ENCODE data around the gene MAK. TPM values are rescaled to one million over a fixed set of nuclear protein-coding genes. Genes with fewer than 3 reads are reported as not detected.
A peak's percentile ranks its signal among the peaks of the same experiment; 100 is the strongest.

The MAK gene
- total RNA-seq, 4 donors from 2014 or later: not detected

DNA sequence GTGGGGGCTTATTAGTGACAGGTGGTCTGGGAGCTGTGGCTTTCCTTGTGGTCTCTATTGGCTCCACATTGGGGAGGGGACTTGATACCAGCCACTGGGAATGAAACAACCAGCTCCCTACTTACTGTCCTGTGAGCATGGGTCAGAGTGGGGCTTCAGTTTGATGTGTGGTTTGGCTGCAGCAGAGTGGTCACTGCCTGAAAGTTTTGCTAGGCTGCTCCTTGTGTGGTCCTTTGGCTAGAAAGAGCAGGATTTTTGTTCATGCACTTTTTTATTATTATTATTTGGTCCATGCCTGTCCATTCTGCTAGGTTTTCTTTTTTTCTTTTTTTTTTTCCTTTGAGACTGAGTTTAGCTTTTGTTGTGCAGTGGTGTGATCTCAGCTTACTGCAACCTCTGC is 98.3 kb downstream of the MAK start:
- TF ChIP-seq POLR2A (IDR thresholded peaks at IDR 0.05): no peak
- TF ChIP-seq, protein P1, sequence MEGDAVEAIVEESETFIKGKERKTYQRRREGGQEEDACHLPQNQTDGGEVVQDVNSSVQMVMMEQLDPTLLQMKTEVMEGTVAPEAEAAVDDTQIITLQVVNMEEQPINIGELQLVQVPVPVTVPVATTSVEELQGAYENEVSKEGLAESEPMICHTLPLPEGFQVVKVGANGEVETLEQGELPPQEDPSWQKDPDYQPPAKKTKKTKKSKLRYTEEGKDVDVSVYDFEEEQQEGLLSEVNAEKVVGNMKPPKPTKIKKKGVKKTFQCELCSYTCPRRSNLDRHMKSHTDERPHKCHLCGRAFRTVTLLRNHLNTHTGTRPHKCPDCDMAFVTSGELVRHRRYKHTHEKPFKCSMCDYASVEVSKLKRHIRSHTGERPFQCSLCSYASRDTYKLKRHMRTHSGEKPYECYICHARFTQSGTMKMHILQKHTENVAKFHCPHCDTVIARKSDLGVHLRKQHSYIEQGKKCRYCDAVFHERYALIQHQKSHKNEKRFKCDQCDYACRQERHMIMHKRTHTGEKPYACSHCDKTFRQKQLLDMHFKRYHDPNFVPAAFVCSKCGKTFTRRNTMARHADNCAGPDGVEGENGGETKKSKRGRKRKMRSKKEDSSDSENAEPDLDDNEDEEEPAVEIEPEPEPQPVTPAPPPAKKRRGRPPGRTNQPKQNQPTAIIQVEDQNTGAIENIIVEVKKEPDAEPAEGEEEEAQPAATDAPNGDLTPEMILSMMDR (IDR thresholded peaks at IDR 0.05): no peak
- no peak for DNase-seq (ENCODE audit: low spot score in 2 of 2)
- H3K4me3 ChIP-seq (ENCODE audit: low read depth, poor library complexity, severe bottlenecking): no peak overlapping the region
- intact Hi-C loops (cut with DNase I; ENCODE audit: low total_unique reads): no loop called here

DNA sequence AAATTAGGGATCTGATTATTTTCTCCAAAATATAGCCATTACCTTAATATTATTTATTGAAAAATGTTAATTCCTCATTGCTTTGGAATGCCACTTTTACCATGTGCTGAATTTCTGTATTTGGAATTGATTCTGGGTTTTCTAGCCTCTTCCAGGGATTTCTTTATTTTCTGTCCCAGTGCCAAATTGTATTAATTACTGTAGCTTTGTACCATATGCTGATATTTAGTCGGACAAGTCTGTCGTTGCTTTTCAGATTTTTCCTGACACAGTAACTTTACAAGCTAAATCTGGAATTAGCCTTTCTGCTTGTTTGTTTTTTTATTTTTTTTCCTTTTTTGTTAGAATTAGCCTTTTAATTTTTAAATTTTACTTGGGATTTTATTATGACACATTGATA is 101.6 kb downstream of the MAK start:
- WGBS, 2 donors: 36 to 54% methylated on average over 2 of the region's 2 CpGs

DNA sequence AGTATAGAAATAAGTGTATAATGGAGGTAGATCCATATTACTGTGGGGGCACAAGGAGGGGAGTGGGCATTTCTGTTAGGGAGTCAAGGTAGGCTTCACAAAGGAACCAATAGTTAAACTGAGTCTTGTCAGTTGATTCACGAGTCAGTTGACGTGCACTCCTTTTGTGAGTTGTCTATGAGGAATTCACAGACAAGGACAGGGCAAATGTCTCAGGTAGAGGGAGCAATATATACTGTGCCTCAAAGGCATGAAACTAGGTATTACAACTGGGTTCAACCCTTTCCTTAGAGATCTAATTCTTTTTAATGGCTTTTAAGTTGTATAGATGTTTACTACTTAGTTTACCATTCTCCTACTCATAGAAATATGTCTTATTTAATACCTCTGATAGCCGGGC is 104.5 kb downstream of the MAK start:
- WGBS, 2 donors: 90 to 92% methylated on average over 3 of the region's 3 CpGs
- no peak overlapping the region for H3K4me3 ChIP-seq (ENCODE audit: low read depth, poor library complexity, severe bottlenecking)
- TF ChIP-seq POLR2A (IDR thresholded peaks at IDR 0.05): no peak
- TF ChIP-seq, protein P1 (IDR thresholded peaks at IDR 0.05): no peak
- peak in 1 of 2 donors; percentile 13 for DNase-seq (ENCODE audit: low spot score in 2 of 2)
- intact Hi-C loops (cut with DNase I; ENCODE audit: low total_unique reads): no loop called here

More for the DNA sequence above, 101.6 kb downstream of the MAK start:
- TF ChIP-seq POLR2A (IDR thresholded peaks at IDR 0.05): no peak
- TF ChIP-seq, protein P1 (IDR thresholded peaks at IDR 0.05): no peak
- no peak overlapping the region for H3K4me3 ChIP-seq (ENCODE audit: low read depth, poor library complexity, severe bottlenecking)
- no peak for DNase-seq (ENCODE audit: low spot score in 2 of 2)
- intact Hi-C loops (cut with DNase I; ENCODE audit: low total_unique reads): no loop called here

DNA sequence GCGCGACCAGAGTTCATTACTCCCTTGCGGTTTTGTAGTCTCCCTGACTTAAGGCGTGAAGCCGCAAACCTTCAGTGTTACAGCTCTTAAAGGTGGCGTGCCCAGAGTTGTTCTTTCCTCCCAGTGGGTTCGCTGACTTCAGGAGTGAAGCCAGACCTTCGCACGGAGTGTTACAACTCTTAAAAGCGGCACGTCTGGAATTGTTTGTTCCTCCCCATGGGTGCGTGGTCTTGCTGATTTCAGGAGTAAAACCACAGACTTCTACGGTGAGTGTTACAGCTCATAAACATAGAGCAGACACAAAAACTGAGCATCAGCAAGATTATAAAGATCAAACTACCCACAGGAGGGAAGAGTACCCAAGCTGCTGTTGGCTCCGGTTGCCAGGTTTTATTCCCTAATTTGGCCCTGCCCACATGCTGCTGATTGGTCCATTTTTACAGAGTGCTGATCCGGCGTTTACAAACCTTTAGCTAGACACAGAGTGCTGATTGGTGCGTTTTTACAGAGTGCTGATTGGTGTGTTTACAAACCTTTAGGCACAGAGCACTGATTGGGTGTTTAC is 105.1 kb downstream of the MAK start:
- peak in 1 of 2 donors; percentile 52 for DNase-seq (ENCODE audit: low spot score in 2 of 2)
- intact Hi-C loops (cut with DNase I; ENCODE audit: low total_unique reads): no loop called here
- H3K4me3 ChIP-seq (ENCODE audit: low read depth, poor library complexity, severe bottlenecking): no peak overlapping the region
- WGBS, 2 donors: 89 to 90% methylated on average over 17 of the region's 17 CpGs
- TF ChIP-seq, protein P1 (IDR thresholded peaks at IDR 0.05): no peak
- no peak for TF ChIP-seq POLR2A (IDR thresholded peaks at IDR 0.05)

DNA sequence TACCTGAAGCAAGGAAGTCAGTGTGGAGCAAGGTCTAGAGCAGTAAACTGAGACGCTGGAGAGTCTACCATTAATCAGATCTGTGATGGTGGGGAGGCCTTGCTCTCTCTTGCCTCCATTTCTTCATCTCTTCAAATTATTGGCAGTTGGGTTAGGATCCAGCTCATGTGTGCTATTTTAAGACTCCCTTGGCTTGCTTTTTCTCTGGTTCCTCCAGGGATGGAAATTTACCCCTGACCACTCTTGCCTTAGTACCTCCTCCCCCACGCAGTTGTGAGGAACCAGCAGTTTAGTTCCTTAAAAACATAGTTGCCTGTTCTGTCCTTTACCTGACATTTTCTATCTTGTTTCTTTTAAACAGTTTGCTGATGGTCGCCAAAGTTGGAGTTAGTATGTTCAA is 108.1 kb downstream of the MAK start:
- WGBS, 2 donors: 82 to 83% methylated on average over 3 of the region's 3 CpGs
- intact Hi-C loops (cut with DNase I; ENCODE audit: low total_unique reads): no loop called here
- no peak overlapping the region for H3K4me3 ChIP-seq (ENCODE audit: low read depth, poor library complexity, severe bottlenecking)
- no peak for DNase-seq (ENCODE audit: low spot score in 2 of 2)
- no peak for TF ChIP-seq POLR2A (IDR thresholded peaks at IDR 0.05)
- TF ChIP-seq, protein P1 (IDR thresholded peaks at IDR 0.05): no peak

DNA sequence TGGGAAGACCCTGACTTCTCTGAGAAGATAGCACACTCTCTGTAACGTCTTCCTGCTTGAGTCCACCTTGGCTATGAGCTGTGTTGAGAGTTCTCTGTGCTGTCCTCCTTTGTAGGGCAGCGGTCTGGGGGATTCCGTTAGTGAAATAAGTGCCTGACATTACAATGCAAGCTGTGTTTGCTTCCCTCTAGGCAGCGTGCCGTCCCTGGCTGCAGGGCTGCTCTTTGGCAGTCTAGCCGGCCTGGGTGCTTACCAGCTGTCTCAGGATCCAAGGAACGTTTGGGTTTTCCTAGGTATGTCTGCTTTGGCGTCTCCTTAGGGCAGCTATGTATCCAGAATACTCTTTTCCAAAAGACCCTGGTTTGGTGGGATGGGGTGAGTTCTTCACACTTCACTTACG is 112.6 kb downstream of the MAK start:
- TF ChIP-seq POLR2A (IDR thresholded peaks at IDR 0.05): no peak
- TF ChIP-seq, protein P1 (IDR thresholded peaks at IDR 0.05): no peak
- no peak overlapping the region for H3K4me3 ChIP-seq (ENCODE audit: low read depth, poor library complexity, severe bottlenecking)
- WGBS, 2 donors: 72 to 76% methylated on average over 9 of the region's 9 CpGs
- intact Hi-C loops (cut with DNase I; ENCODE audit: low total_unique reads): no loop called here
- peak in 1 of 2 donors; percentile 53 for DNase-seq (ENCODE audit: low spot score in 2 of 2)

Data from lower leg skin (tissue), 4 donors.